ENCODE data around the gene THNSL1.

GRCh38 chr10:24969841-24970281, 46.6 kb upstream of the THNSL1 start:
- no peak for TF ChIP-seq ZBTB9 (CRISPR knock-in tag; IDR thresholded peaks at IDR 0.05)
- TF ChIP-seq ZNF274 (IDR thresholded peaks at IDR 0.05; ENCODE audit: borderline replicate concordance, low read depth, low read length) = no peak
- no peak for TF ChIP-seq PCBP2 (IDR thresholded peaks at IDR 0.05; ENCODE audit: low read depth, low read length, poor library complexity, severe bottlenecking)
- no peak for TF ChIP-seq ZKSCAN1 (IDR thresholded peaks at IDR 0.05; ENCODE audit: low read depth, low read length)
- no peak for TF ChIP-seq WHSC1 (IDR thresholded peaks at IDR 0.05; ENCODE audit: low read length)
- no peak for TF ChIP-seq PHF8 (IDR thresholded peaks at IDR 0.05; ENCODE audit: borderline replicate concordance, low read length)
- no peak for TF ChIP-seq JUND (IDR thresholded peaks at IDR 0.05; ENCODE audit: borderline replicate concordance, low read depth, low read length)
- no peak for TF ChIP-seq JUND (tag; IDR thresholded peaks at IDR 0.05; ENCODE audit: borderline replicate concordance, low read depth, low read length)
- TF ChIP-seq ZNF79 (CRISPR knock-in tag; IDR thresholded peaks at IDR 0.05; ENCODE audit: low read depth) = no peak
- TF ChIP-seq CCNT2 (IDR thresholded peaks at IDR 0.05; ENCODE audit: borderline replicate concordance, extremely low read depth, insufficient read length, low read depth, low read length) = no peak
- TF ChIP-seq CBX3 (IDR thresholded peaks at IDR 0.05; ENCODE audit: borderline replicate concordance in 1 of 2, low read length in 2 of 2) = no peak
- no peak for TF ChIP-seq ELF2 (CRISPR knock-in tag; IDR thresholded peaks at IDR 0.05)
- TF ChIP-seq ARNT (IDR thresholded peaks at IDR 0.05) = no peak
